NCI-H2227 (cell line): ENCODE results near the gene GNG7.
"Not testable (repeated sequence)": the region's sequence is repeated elsewhere in the genome, so short reads cannot be mapped to it uniquely, and the experiment has no call there.

ENCODE experiments used
- DNase-seq: peaks from one replicate; lab custom pipeline; 2025; ENCODE audit not compliant: unreplicated experiment; lab: John Stamatoyannopoulos, UW

Gene GNG7

DNA sequence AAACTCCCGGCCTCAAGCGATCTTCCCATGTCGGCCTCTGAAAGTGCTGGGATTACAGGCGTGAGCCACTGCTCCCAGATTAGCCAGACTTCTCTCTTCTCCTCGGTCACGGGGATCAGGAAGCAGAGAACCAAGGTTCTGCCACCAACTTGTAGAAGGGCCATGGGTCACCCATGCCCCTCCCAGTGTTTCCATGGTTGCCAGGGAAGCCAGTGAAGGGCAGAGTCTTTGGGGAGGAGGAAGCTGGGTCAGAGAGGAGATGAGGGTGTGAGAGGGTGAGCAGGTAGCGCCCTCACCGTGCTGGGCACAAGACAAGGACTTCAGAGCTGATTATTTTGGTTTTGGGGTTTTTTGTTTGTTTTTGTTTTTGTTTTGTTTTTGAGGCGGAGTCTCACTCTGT lies 77.1 kb downstream of the GNG7 start:
- DNase-seq: no peak

DNA sequence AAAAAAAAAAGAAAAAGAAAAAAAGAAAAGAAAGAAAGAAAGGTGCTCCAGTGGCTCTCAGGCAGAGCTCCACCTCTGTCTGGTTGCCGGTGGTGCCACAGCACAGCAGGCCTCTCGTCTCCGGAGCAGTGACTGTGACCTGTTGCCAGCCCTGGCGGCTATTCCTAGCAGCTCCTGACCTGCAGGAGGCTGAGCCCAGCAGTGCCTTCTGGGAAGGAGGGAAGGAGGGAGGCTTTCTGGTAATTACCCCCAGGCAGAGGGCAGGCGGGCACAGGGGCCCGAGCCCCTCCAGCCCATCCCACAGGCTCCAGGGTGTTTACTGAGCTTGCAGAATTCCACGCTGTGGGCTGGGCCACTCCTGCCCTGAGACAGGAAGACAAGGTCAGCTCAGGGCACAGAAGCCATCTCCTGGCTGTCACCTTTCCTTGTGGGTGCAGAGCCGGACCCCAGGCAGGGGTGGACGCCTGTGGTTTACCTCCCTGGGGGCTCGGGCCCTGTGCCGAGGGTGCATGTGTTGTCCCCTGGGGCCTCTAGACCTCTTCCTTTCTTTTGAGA lies 77.9 kb downstream of the GNG7 start:
- DNase-seq: peak; percentile 64

DNA sequence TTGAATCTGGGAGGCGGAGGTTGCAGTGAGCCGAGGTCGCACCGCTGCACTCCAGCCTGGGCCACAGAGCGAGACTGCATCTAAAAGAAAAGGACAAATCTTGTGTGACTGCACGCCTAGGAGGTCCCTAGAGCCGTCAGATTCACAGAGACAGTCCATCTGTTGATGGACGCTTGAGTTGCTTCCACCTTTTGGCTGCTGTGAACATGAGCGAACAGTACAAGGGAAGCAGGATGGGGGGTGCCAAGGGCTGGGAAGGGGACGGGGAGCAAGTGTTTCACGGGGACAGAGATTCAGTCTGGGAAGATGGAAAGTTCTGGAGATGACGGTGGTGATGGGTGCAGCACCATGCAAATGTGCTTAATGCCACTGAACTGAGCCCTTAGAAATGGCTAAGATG lies 78.7 kb downstream of the GNG7 start:
- no peak for DNase-seq

DNA sequence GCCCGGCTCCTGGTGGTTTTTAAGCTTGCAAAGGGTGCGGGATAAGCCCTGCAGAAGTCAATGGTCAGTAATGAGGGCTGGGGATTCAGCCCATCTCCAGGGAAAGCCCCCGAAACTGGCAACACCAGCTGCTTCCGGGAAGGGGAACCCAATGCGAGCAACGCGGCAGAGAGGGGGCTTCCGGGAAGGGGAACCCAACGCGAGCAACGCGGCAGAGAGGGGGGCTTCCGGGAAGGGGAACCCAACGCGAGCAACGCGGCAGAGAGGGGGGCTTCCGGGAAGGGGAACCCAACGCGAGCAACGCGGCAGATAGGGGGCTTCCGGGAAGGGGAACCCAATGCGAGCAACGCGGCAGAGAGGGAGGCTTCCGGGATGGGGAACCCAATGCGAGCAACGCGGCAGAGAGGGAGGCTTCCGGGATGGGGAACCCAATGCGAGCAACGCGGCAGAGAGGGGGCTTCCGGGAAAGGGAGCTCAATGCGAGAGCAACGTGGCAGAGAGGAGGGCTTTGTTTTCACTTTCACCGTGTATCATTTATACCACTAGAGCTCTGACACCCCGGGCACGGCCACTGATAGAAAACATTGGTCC lies 80.0 kb downstream of the GNG7 start:
- not testable (repeated sequence) for DNase-seq

DNA sequence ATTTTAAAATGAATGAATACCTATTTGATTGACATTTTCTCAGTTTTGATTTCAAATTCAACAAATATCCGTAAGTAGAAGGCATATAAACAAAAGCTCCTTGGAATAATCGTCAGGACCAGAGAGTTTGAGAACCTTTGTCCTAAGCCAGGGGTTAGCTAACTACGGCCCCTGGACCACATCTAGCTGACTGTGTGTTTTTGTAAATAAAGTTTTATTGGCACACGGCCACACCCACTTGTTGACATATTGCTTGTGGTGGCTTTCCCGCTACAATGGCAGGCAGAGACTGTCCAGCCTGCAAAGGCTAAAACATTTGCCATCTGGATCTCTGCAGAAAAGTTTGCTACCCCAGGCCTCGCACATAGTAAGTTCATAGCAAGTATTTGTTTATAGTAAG lies 83.4 kb downstream of the GNG7 start:
- no peak for DNase-seq

DNA sequence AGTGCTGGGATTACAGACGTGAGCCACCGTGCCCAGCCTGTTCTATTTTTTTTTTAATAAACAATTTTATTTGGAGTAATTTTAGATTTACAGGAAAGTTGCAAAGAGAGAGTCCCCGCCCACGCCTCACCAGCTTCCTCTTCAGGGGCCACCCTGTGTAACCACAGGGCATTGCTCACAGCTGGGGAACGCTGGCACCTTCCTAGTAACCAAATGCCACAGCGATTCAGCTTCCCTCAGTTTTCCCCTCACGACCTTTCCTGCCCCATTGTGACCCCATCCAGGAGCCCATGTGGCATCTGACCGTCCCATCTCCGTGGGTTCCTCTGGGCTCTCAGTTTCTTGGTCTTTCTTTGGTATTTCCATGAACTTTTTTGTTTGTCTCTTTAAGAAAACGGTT lies 83.9 kb downstream of the GNG7 start:
- DNase-seq: no peak

DNA sequence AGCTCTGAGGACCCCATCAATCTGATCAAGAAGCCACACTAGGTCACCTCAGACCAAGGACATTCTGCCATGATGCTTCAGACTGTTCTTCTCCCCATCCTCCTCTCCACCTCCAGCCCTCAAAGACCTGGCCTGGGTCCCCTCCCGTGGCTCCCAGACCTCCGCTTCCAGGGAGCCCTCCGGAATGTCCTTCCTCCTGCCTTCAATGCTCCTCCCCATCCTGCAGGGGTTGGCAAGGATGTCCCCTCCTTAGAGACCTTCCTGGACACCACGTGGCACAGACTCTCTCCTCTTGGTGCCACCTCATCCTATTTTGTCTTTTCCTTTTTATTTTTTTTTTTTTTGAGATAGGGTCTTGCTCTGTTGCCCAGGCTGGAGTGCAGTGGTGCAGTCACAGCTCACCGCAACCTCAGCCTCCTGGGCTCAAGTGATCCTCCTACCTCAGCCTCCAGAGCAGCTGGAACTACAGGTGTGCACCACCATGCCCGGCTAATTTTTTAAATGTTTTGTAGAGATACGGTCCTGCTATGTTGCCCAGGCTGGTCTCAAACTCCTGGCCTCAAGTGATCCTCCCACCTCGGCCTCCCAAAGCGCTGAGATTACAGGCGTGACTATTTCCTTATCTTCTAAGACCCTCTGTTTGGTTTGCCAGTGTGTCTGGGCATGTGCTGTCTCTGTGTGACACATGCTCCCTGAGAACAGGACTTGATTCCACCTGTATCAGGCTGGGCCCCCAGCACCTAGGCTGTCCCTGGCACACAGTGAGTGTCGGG lies 84.9 kb downstream of the GNG7 start:
- no peak for DNase-seq

DNA sequence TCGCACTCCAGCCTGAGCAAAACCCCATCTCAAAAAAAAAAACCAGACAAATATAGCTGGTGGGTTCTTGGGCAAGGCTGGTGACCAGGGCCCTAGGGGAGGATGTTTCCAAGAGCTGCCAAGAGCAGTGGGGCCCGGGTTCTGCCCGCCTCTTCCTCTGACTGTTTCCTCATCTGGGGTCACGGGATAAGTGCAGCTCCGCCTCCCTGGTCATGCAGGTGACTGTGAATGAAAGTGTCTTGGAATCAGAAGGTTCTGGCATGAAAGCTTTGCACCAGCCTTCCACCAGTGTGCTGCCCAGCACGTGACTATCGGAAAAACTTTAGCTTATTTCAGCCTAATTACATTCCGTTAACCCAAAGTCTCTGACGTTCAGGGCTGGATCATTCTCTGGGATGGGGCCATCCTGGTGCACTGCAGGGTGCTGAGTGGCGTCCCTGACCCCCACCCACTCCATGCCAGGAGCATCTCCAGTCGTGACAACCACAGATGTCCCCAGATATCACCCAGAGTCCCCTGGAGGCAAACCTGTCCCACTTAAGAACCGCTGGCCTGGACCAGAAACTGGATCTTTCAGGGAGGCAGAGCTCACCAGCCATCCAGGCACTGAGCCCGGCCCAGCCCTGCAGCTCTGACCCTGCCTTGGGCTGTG lies 85.6 kb downstream of the GNG7 start:
- DNase-seq: no peak

DNA sequence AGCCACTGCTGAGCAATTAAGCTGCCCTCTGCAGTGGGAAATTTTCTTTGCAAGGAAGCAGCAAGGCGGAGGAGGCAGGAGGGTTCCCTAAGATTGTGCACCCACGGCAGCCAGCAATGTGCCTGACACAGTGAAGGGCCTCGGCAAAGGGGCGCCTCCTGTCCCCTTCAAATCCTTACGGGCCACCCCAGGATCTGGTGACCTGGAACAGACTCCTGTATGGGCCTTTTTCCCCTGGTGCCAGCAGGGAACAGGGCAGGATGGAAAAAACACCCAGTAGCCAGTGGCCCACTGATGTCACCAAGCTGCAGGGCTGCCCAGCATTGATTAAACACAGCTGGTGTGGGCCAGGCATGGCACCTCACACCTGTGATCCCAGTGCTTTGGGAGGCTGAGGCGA lies 86.7 kb downstream of the GNG7 start:
- no peak for DNase-seq

DNA sequence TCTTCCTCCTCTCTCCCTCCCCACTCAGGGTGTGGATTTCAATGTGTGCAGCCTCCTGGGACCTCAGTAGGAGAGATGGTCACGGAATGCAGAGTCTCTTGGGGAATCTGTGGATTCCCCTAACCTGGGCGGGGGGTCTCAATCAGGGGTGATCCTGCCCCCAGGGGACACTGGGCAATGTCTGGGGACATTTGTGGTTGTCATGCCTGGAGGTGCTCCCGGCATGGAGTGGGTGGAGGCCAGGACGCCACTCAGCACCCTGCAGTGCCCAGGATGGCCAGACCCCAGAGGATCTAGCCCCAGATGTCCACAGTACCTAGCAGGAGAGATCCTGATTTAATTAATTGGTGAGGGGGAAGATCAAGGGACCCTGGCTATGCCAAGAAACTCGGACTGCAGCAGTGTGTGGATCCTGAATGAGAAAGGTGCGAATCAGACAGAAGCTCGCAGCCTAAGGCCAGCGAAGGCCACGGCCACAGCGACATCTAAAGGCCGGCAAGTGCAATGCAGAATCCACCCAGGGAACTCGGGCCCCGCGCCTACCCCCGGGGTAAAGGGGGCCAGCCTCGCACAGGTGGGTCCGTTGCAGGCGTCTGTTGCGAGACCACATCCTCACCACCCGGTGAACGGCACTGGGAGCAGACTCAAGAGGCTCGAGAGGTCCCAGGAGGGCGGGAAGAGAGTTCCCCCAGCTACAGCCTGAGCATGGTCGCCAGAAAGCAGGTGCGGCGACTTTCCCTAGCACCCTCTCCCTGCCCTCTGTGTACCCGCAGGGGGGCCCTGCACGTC lies 88.8 kb downstream of the GNG7 start:
- peak; percentile 26 for DNase-seq

DNA sequence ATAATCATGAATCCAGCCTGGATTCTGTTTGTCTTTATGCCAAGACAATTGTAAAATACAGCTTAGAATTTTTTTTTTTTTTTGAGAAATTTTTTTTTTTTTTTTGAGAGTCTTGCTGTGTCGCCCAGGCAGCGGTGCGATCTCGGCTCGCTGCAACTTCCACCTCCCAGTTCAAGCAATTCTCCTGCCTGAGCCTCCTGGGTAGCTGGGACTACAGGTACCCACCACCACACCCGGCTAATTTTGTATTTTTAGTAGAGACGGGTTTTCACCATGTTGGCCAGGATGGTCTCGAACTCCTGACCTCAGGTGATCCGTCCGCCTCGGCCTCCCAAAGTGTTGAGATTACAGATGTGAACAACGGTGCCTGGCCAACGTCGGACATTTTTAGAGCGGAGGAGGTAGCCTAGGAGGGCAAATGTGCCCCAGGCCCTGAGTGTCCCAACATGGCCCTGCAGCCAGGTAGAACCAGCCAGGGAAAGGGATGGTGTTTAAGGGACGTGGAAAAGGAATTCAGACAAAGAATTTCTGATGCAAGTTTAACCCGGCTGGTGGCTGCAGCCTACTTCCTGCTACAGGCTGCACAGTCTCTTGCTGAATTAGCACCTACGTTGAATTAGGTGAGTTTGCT lies 89.8 kb downstream of the GNG7 start:
- no peak for DNase-seq

DNA sequence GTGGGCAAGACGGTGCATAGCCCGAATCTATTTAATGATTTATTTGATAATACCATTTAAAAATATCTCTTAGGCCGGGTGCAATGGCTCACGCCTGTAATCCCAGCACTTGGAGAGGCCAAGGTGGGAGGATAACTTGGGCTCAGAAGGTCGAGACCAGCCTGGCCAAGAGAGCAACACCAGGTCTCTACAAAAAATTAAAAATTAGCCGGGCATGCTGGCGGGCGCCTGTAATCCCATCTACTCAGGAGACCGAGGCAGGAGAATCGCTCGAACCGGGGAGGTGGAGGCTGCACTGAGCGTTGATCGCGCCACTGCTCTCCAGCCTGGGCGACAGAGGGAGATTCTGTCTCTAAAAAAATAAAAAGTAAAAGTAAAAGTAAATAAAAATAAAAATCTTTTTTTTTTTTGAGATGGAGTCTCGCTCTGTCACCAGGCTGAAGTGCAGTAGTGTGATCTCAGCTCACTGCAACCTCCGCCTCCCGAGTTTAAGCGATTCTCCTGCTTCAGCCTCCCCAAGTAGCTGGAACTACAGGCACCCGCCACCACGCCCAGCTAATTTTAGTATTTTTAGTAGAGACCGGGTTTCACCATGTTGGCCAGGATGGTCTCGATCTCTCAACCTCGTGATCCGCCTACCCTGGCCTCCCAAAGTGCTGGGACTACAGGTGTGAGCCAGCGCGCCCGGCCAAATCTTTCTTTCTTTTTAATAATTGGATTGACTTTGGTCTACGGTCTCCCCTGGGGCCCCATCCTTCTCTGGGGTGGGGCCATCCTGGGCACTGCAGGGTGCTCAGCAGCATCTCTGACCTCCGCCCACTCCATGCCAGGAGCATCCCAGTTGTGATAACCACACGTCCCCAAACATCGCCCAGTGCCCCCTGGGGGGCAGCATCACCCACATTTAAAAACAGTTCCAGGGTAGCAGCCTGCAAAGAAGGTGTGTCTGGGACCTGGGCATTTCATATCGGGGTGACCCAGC lies 90.7 kb downstream of the GNG7 start:
- no peak for DNase-seq

DNA sequence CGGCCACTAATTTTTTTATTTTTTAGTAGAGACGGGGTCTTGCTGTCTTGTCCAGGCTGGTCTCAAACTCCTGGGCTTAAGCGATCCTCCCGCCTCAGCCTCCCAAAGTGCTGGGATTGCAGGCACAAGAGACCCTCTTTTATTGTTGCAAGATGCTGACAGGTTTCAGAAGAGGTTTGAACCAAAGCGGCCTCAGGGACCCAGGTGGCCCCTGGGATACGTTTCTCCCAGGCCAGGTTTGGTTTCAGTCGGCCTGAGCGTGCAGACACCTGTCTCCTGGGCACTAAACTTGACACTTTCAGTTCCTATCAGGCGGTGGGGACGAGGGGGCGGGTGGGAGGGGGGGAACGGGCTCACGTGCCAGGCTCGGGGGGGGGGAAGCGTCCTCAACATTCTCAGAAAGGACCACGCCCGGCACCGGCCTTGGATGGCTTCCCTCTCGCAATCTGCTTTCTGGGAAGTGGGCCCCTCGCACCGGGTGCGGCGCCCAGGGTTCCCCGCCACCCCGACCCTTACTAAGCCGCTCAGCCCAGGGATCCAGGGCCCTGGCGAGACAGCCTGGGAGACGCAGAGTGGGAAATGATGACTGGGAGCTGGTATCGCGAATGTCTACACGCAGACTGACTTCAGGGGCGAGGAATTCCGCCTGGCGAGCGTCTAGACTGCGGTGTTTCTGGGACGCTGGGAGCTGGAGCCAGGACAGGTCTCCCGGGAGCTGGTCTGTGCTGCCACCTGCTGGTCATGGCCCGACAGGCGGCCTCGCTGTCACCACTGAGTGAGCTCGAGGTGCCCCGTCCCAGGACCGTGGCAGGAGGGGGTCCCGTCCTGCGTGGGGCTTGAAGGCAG lies 91.6 kb downstream of the GNG7 start:
- peak; percentile 86 for DNase-seq

DNA sequence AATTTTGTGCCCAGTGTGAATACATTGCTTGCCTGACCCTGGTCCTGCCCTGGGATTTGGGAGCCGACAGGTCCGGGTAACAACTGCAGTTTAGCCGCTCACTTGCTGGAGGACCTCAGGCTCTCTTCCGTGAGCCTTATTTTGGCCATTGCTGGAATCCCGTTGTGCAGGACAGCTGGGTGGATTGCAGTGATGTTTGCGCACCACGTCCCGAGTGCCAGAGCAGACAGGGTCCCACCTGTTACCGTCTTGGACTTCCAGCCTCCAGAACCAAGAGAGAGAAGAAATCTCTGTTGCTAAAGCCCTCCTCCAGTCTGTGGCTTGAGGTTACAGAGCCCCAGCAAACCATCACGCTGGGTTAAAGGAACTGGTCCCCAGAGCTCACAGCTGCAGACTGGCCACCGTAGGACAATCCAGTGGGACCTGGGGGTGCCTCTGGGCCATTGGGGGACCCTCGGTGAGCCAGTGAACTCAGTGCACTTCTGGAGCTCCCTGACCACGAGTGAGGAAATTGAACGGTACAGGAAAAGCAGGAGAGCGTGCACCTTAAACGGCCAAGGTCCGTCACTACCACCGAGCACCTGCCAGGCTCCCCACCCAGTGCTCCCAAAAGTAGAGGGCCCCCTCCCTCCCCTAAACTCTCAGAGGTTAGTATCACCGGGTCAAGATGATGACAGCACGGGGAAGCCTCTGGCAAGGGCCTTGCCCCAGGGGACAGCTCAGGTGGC lies 92.9 kb downstream of the GNG7 start:
- no peak for DNase-seq

DNA sequence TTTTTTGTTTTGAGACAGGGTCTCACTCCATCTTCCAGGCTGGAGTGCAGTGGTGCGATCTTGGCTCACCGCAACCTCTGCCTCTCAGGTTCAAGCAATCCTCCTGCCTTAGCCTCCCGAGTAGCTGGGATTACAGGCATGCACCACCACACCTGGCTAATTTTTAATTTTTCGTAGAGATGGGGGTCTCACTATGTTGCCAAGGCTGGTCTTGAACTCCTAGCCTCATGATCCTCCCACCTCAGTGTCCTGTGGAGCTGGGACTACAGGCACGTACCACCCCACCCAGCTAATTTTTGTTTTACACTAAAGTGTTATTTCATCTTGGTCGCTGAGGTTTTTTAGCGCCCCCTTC lies 93.5 kb downstream of the GNG7 start:
- DNase-seq: not testable (repeated sequence)

DNA sequence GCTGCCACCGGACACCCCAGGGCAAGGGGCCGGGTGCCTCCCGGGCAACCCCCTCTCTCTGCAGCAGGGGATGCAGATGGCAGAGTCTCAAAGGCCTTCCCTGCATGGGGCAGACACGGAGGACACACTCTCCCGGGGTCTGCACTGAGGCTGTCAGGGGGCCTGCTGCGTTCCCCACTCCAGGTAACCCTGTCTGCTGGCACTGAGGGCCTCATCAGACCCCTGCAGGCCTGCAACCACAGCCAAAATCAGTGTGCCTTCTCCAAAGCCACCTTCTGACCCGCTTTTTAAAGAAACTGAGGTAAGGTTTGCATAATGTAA lies 93.9 kb downstream of the GNG7 start:
- DNase-seq: no peak

DNA sequence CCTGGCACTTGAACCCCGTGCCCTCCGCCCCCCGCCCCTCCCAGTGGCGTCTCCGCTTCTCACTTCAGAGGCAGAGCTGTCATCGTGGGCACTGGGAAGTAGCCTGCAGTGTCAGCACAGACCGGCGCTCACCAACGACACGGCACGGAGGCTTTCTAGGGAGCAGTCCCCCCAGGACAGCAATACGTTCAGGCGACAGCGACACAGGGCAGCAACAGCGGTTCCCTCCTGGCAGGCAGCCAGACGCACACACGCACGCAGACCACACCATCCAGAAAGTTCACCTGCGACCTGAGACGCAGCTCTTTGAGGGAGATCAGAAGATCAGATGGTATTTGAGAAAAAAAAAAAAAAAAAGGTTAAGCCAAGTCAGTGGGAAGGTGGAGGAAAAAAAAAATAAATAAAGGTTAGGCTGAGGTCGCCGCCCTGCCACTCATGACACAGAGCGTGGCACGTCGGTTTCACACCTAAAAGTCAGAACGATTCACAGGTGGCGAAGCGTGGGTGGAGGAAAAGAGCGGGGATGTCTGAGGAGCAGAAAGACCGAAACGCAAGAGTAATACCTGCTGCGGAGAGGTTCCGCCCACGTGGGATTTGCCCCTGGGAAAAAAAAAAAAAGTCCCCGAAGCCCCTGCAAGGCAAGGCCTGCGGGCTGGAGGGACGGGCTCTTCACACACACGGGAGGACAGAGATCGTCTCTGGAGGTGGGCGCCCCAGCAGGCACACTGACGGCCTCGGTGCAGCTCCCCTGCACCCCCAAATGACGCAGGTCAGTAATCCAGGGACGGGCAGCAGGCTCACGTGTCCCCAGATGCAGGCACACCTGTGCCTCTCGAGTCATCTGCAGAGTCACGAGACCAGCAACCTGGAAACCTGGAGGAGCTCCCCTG lies 94.5 kb downstream of the GNG7 start:
- no peak for DNase-seq
